Trophoblast cell (in vitro differentiated cells and primary cell): ENCODE measurements around the gene WSCD2.

Experiments used
- DNase-seq, 2 donors: peaks; one replicate each; pipeline ENCODE4 v3.0.0-alpha.2; 2016
- H2AFZ ChIP-seq: 2 replicates; pipeline ENCODE4 v1.6.1; 2013; ENCODE audit warnings: low read length, moderate library complexity, mild to moderate bottlenecking; ENCODE audit not compliant: insufficient read depth, poor library complexity
- H2AK5ac ChIP-seq: 2 replicates; pipeline ENCODE4 v1.6.1; 2013; ENCODE audit warnings: mild to moderate bottlenecking, low read length
- H2BK120ac ChIP-seq: 2 replicates; pipeline ENCODE4 v1.6.1; 2013; ENCODE audit warnings: low read length, mild to moderate bottlenecking, moderate library complexity; ENCODE audit not compliant: insufficient read depth, poor library complexity
- H2BK12ac ChIP-seq: 2 replicates; pipeline ENCODE4 v1.6.1; 2013; ENCODE audit warnings: mild to moderate bottlenecking, low read length, moderate library complexity
- H2BK5ac ChIP-seq: 2 replicates; pipeline ENCODE4 v1.6.1; 2013; ENCODE audit warnings: low read length, low read depth, moderate library complexity, mild to moderate bottlenecking; ENCODE audit not compliant: poor library complexity
- H3K14ac ChIP-seq: 2 replicates; pipeline ENCODE4 v1.6.1; 2013; ENCODE audit warnings: mild to moderate bottlenecking, low read length
- H3K18ac ChIP-seq: 2 replicates; pipeline ENCODE4 v1.6.1; 2013; ENCODE audit warnings: mild to moderate bottlenecking, low read length
- H3K23ac ChIP-seq: 2 replicates; pipeline ENCODE4 v1.6.1; 2013; ENCODE audit warnings: low read length
- H3K27ac ChIP-seq: 2 replicates; pipeline ENCODE4 v1.5.1; 2013; ENCODE audit warnings: low read depth, mild to moderate bottlenecking, inconsistent platforms, low read length, moderate library complexity
- H3K27me3 ChIP-seq: 2 replicates; pipeline ENCODE4 v1.6.1; 2013; ENCODE audit warnings: inconsistent platforms, mild to moderate bottlenecking, low read length, moderate library complexity; ENCODE audit not compliant: insufficient read depth
- H3K36me3 ChIP-seq, 2 experiments: 1 replicate in 1 of 2; 2 replicates in 1 of 2; pipeline ENCODE4 v1.6.1; 2013; ENCODE audit warnings: low read length in 2 of 2, mild to moderate bottlenecking in 2 of 2, moderate library complexity in 1 of 2; ENCODE audit not compliant: insufficient read depth in 2 of 2, control insufficient read depth in 1 of 2
- H3K4ac ChIP-seq: 2 replicates; pipeline ENCODE4 v1.6.1; 2013; ENCODE audit warnings: low read depth, mild to moderate bottlenecking, low read length, moderate library complexity
- H3K4me1 ChIP-seq, 2 experiments: 1 replicate in 1 of 2; 2 replicates in 1 of 2; pipeline ENCODE4 v1.6.1; 2013; ENCODE audit warnings: low read length in 2 of 2, mild to moderate bottlenecking in 2 of 2, moderate library complexity in 1 of 2; ENCODE audit not compliant: insufficient read depth in 2 of 2, control insufficient read depth in 1 of 2
- H3K4me2 ChIP-seq: 2 replicates; pipeline ENCODE4 v1.6.1; 2013; ENCODE audit warnings: inconsistent platforms, mild to moderate bottlenecking, low read length, moderate library complexity
- H3K4me3 ChIP-seq: 2 replicates; pipeline ENCODE4 v1.5.1; 2013; ENCODE audit warnings: mild to moderate bottlenecking, low read depth, low read length, inconsistent platforms
- H3K79me1 ChIP-seq: one replicate; pipeline ENCODE4 v1.6.1; 2013; ENCODE audit warnings: low read length
- H3K79me2 ChIP-seq: 2 replicates; pipeline ENCODE4 v1.6.1; 2013; ENCODE audit warnings: low read length, mild to moderate bottlenecking; ENCODE audit not compliant: control insufficient read depth, insufficient read depth, poor library complexity
- H3K9ac ChIP-seq: 2 replicates; pipeline ENCODE4 v1.6.1; 2013; ENCODE audit warnings: mild to moderate bottlenecking, low read length
- H3K9me3 ChIP-seq: 2 replicates; pipeline ENCODE4 v1.6.1; 2013; ENCODE audit warnings: low read depth, mild to moderate bottlenecking, control low read depth, inconsistent platforms, low read length; ENCODE audit not compliant: insufficient read depth
- H4K12ac ChIP-seq: 2 replicates; pipeline ENCODE4 v1.6.1; 2013; ENCODE audit warnings: low read depth, mild to moderate bottlenecking, low read length, moderate library complexity
- H4K8ac ChIP-seq: 2 replicates; pipeline ENCODE4 v1.6.1; 2013; ENCODE audit warnings: low read depth, mild to moderate bottlenecking, low read length, moderate library complexity
- H4K91ac ChIP-seq: one replicate; pipeline ENCODE4 v1.6.1; 2013; ENCODE audit warnings: low read depth, mild to moderate bottlenecking, low read length, moderate library complexity
- WGBS: extraction: QIAGEN DNeasy Blood & Tissue Kit; methylation state at CpG from one replicate; pipeline ENCODE4 v1.1.7; 2013; ENCODE audit warnings: missing lambda C conversion rate; ENCODE audit not compliant: insufficient read length, insufficient coverage; ENCODE audit errors: extremely low coverage; 5-methylcytosine and 5-hydroxymethylcytosine counted together

The WSCD2 gene

GRCh38 chr12:108181095-108181454 is 52.0 kb downstream of the WSCD2 start:
- no peak overlapping the region for H3K4ac ChIP-seq
- H3K27me3 ChIP-seq = no peaks in the 10 kb centered on the region
- no peaks in the 10 kb centered on the region for H3K79me2 ChIP-seq
- H2AK5ac ChIP-seq = no peak overlapping the region
- H2BK120ac ChIP-seq = no peak overlapping the region
- H4K91ac ChIP-seq = no peak overlapping the region
- H3K9me3 ChIP-seq = peaks cover 3% of the 10 kb centered on the region
- H3K27ac ChIP-seq = no peak overlapping the region
- H2BK5ac ChIP-seq = no peak overlapping the region
- H3K4me2 ChIP-seq = no peak overlapping the region
- no peak overlapping the region for H4K12ac ChIP-seq
- H3K4me3 ChIP-seq = no peak overlapping the region
- no peak overlapping the region for H2BK12ac ChIP-seq
- H3K18ac ChIP-seq = no peak overlapping the region
- no peaks in the 10 kb centered on the region for H3K79me1 ChIP-seq
- H2AFZ ChIP-seq = no peak overlapping the region
- H3K9ac ChIP-seq = no peak overlapping the region
- no peak overlapping the region for H3K14ac ChIP-seq
- H3K4me1 ChIP-seq = no peaks in the 10 kb centered on the region
- H4K8ac ChIP-seq = no peak overlapping the region
- H3K23ac ChIP-seq = no peak overlapping the region
- no peaks in the 10 kb centered on the region for H3K36me3 ChIP-seq
- no CpG with 5 or more reads among the region's 8 CpGs for WGBS
- no peak for DNase-seq

GRCh38 chr12:108182096-108182495 is 53.0 kb downstream of the WSCD2 start:
- no peaks in the 10 kb centered on the region for H3K4me1 ChIP-seq
- no CpG with 5 or more reads among the region's 4 CpGs for WGBS
- H3K9me3 ChIP-seq = peaks cover 3% of the 10 kb centered on the region
- no peak overlapping the region for H3K18ac ChIP-seq
- H3K4ac ChIP-seq = no peak overlapping the region
- H3K14ac ChIP-seq = no peak overlapping the region
- H3K23ac ChIP-seq = no peak overlapping the region
- no peak overlapping the region for H4K12ac ChIP-seq
- H2AFZ ChIP-seq = no peak overlapping the region
- H3K79me1 ChIP-seq = no peaks in the 10 kb centered on the region
- no peak overlapping the region for H4K8ac ChIP-seq
- H4K91ac ChIP-seq = no peak overlapping the region
- no peak overlapping the region for H3K27ac ChIP-seq
- no peaks in the 10 kb centered on the region for H3K27me3 ChIP-seq
- H3K4me3 ChIP-seq = no peak overlapping the region
- DNase-seq = no peak
- H2BK120ac ChIP-seq = no peak overlapping the region
- no peak overlapping the region for H3K4me2 ChIP-seq
- no peak overlapping the region for H2AK5ac ChIP-seq
- no peak overlapping the region for H3K9ac ChIP-seq
- H2BK5ac ChIP-seq = no peak overlapping the region
- H3K79me2 ChIP-seq = no peaks in the 10 kb centered on the region
- no peaks in the 10 kb centered on the region for H3K36me3 ChIP-seq
- no peak overlapping the region for H2BK12ac ChIP-seq

- Histone ChIP-seq H3K23ac (no peak overlapping the region), H3K79me2 (no peaks in the 10 kb centered on the region), H2BK5ac (no peak overlapping the region), H3K9me3 (peaks cover 3% of the 10 kb centered on the region), H4K91ac (no peak overlapping the region), H3K4ac (no peak overlapping the region), H3K79me1 (no peaks in the 10 kb centered on the region), H3K27ac (no peak overlapping the region), H3K27me3 (no peaks in the 10 kb centered on the region), H2AFZ (no peak overlapping the region), H3K36me3 (no peaks in the 10 kb centered on the region), H3K4me3 (no peak overlapping the region), H4K12ac (no peak overlapping the region), H2AK5ac (no peak overlapping the region), H2BK120ac (no peak overlapping the region), H3K14ac (no peak overlapping the region), H2BK12ac (no peak overlapping the region), H4K8ac (no peak overlapping the region), H3K4me2 (no peak overlapping the region), H3K9ac (no peak overlapping the region), H3K18ac (no peak overlapping the region), H3K4me1 (no peaks in the 10 kb centered on the region)
- no peak for DNase-seq
- WGBS = no CpG with 5 or more reads among the region's 1 CpG
Observed at GRCh38 chr12:108185002-108185401, 55.9 kb downstream of the WSCD2 start.

GRCh38 chr12:108187831-108188230 is 58.7 kb downstream of the WSCD2 start:
- no peak overlapping the region for H2BK5ac ChIP-seq
- H3K4ac ChIP-seq = no peak overlapping the region
- H3K27me3 ChIP-seq = no peaks in the 10 kb centered on the region
- H2AK5ac ChIP-seq = no peak overlapping the region
- no peak overlapping the region for H3K9ac ChIP-seq
- H3K4me1 ChIP-seq = no peaks in the 10 kb centered on the region
- H3K4me2 ChIP-seq = no peak overlapping the region
- no peak overlapping the region for H2AFZ ChIP-seq
- no peak overlapping the region for H4K12ac ChIP-seq
- H4K8ac ChIP-seq = no peak overlapping the region
- H2BK12ac ChIP-seq = no peak overlapping the region
- no peaks in the 10 kb centered on the region for H3K79me2 ChIP-seq
- H3K36me3 ChIP-seq = no peaks in the 10 kb centered on the region
- no peak overlapping the region for H4K91ac ChIP-seq
- H3K79me1 ChIP-seq = no peaks in the 10 kb centered on the region
- WGBS = no CpG with 5 or more reads among the region's 5 CpGs
- no peak overlapping the region for H2BK120ac ChIP-seq
- H3K23ac ChIP-seq = no peak overlapping the region
- no peak overlapping the region for H3K27ac ChIP-seq
- no peak overlapping the region for H3K14ac ChIP-seq
- H3K9me3 ChIP-seq = peaks cover 3% of the 10 kb centered on the region
- no peak for DNase-seq
- no peak overlapping the region for H3K4me3 ChIP-seq
- H3K18ac ChIP-seq = no peak overlapping the region
